CD14-positive monocyte (primary cell): ENCODE measurements around the gene ATP2C2. TPM values are rescaled to one million over a fixed set of nuclear protein-coding genes. Genes with fewer than 3 reads are reported as not detected.

Source experiments
- DNase-seq, 3 donors: peaks; one replicate each; pipeline ENCODE4 v3.0.0-alpha.2; 2011 to 2022
- H2AFZ ChIP-seq: 2 replicates; pipeline ENCODE4 v1.6.0; 2012; ENCODE audit warnings: mild to moderate bottlenecking, low read depth, low read length, inconsistent platforms; ENCODE audit not compliant: insufficient read depth, poor library complexity, severe bottlenecking
- H3K27ac ChIP-seq, 2 donors: 1 replicate in 1 of 2; 2 replicates in 1 of 2; pipeline ENCODE4 v1.5.1; 2012 to 2013; ENCODE audit warnings: low read length in 2 of 2, control low read depth in 1 of 2, inconsistent platforms in 1 of 2, low read depth in 1 of 2, mild to moderate bottlenecking in 1 of 2
- H3K27me3 ChIP-seq, 2 donors: one replicate each; pipeline versions ENCODE4 v1.6.0 to v1.6.1; 2011 to 2013; ENCODE audit warnings: low read length in 2 of 2; ENCODE audit not compliant: control insufficient read depth in 2 of 2, insufficient read depth in 2 of 2
- H3K36me3 ChIP-seq, 2 donors: replicated peaks in 1 of 2; 1 replicate in 1 of 2; 2 replicates in 1 of 2; pipeline versions ENCODE4 v1.5.1 to v1.6.1; 2012 to 2013; ENCODE audit warnings: low read length in 2 of 2, control low read depth in 1 of 2, inconsistent platforms in 1 of 2, mild to moderate bottlenecking in 1 of 2; ENCODE audit not compliant: insufficient read depth in 2 of 2, control insufficient read depth in 1 of 2
- H3K4me1 ChIP-seq, 2 donors: 1 replicate in 1 of 2; 2 replicates in 1 of 2; pipeline versions ENCODE4 v1.5.1 to v1.6.1; 2012 to 2013; ENCODE audit warnings: low read length in 2 of 2, control low read depth in 1 of 2, inconsistent platforms in 1 of 2, mild to moderate bottlenecking in 1 of 2, moderate library complexity in 1 of 2; ENCODE audit not compliant: insufficient read depth in 2 of 2, control insufficient read depth in 1 of 2
- H3K4me2 ChIP-seq: replicated peaks from 2 replicates; pipeline ENCODE3; 2012; ENCODE audit warnings: low read length, moderate library complexity, mild to moderate bottlenecking; ENCODE audit not compliant: poor library complexity, severe bottlenecking; ENCODE audit errors: extremely low read depth
- H3K4me3 ChIP-seq, 3 experiments: fragments of 200-600 bp in 1 of 3; sonication (generic) in 1 of 3; replicated peaks in 1 of 3; 1 replicate in 2 of 3; 2 replicates in 1 of 3; pipeline ENCODE4 v1.5.1; 2011 to 2013; ENCODE audit warnings: low read length in 3 of 3, mild to moderate bottlenecking in 3 of 3, control low read depth in 2 of 3, low read depth in 2 of 3, inconsistent platforms in 1 of 3, moderate library complexity in 1 of 3
- H3K79me2 ChIP-seq: 2 replicates; pipeline ENCODE4 v1.6.0; 2012; ENCODE audit warnings: mild to moderate bottlenecking, control low read depth, inconsistent platforms, low read length, moderate library complexity; ENCODE audit not compliant: insufficient read depth
- H3K9ac ChIP-seq: 2 replicates; pipeline ENCODE4 v1.6.0; 2017; ENCODE audit warnings: low read length, mild to moderate bottlenecking; ENCODE audit not compliant: insufficient read depth, poor library complexity, severe bottlenecking
- H3K9me3 ChIP-seq, 2 donors: replicated peaks in 1 of 2; 1 replicate in 1 of 2; 2 replicates in 1 of 2; pipeline versions ENCODE4 v1.5.1 to v1.6.1; 2012 to 2013; ENCODE audit warnings: low read length in 2 of 2, control low read depth in 1 of 2; ENCODE audit not compliant: control insufficient read depth in 1 of 2, insufficient read depth in 1 of 2
- H4K20me1 ChIP-seq: 2 replicates; pipeline ENCODE4 v1.6.0; 2012; ENCODE audit warnings: mild to moderate bottlenecking, low read length, control low read depth, moderate library complexity; ENCODE audit not compliant: insufficient read depth
- H3K27ac Mint-ChIP-seq, 7 donors: one replicate each; pipeline ENCODE4 v1.8.0; 2020; ENCODE audit warnings: mild to moderate bottlenecking in 7 of 7, mixed read lengths in 7 of 7, moderate library complexity in 6 of 7, inconsistent platforms in 2 of 7
- H3K27me3 Mint-ChIP-seq, 3 donors: one replicate each; pipeline ENCODE4 v1.8.0; 2021 to 2022; ENCODE audit warnings: low read depth in 3 of 3, mild to moderate bottlenecking in 3 of 3, mixed read lengths in 3 of 3, moderate library complexity in 3 of 3, inconsistent platforms in 1 of 3
- H3K36me3 Mint-ChIP-seq, 2 donors: one replicate each; pipeline ENCODE4 v1.8.0; 2020; ENCODE audit warnings: mixed read lengths in 2 of 2, inconsistent platforms in 1 of 2, mild to moderate bottlenecking in 1 of 2
- H3K4me1 Mint-ChIP-seq: one replicate; pipeline ENCODE4 v1.8.0; 2020; ENCODE audit warnings: mild to moderate bottlenecking, mixed read lengths
- H3K4me3 Mint-ChIP-seq, 2 donors: one replicate each; pipeline ENCODE4 v1.8.0; 2020; ENCODE audit warnings: mild to moderate bottlenecking in 2 of 2, mixed read lengths in 2 of 2, moderate library complexity in 1 of 2
- H3K9me3 Mint-ChIP-seq, 7 donors: one replicate each; pipeline ENCODE4 v1.8.0; 2020 to 2022; ENCODE audit warnings: mixed read lengths in 7 of 7, mild to moderate bottlenecking in 6 of 7, moderate library complexity in 6 of 7, inconsistent platforms in 2 of 7
- WGBS: methylation state at CpG from one replicate; pipeline ENCODE4 v1.1.5; 2013; ENCODE audit warnings: missing lambda C conversion rate; ENCODE audit not compliant: insufficient coverage; 5-methylcytosine and 5-hydroxymethylcytosine counted together
- intact Hi-C, 2 donors: fragments of 100-400 bp; cut with micrococcal nuclease; formaldehyde crosslinking; loops; one replicate each; pipeline versions ENCODE4 v1.15.0 to v1.15.1; 2023
- polyA plus RNA-seq, 3 donors: library from polyadenylated mRNA; depleted of rRNA in 1 of 3; unstranded in 2 of 3; stranded (reverse) in 1 of 3; fragments of 300-500 nt in 2 of 3; fragments of >200 nt in 1 of 3; fragmentation: Illumina TruSeq in 2 of 3; gene quantifications; 1 replicate in 2 of 3; 2 replicates in 1 of 3; pipeline ENCODE4 v1.2.3, GENCODE V29; 2012 to 2021
- TF ChIP-seq, protein P1 (sequence below): fragments of 200-600 bp; IDR thresholded peaks from one replicate; pipeline ENCODE4 v1.8.0; 2022; ENCODE audit warnings: antibody characterized with exemption, mild to moderate bottlenecking

Gene ATP2C2
- polyA plus RNA-seq, 3 donors = 0.05 TPM; not detected in 2

DNA sequence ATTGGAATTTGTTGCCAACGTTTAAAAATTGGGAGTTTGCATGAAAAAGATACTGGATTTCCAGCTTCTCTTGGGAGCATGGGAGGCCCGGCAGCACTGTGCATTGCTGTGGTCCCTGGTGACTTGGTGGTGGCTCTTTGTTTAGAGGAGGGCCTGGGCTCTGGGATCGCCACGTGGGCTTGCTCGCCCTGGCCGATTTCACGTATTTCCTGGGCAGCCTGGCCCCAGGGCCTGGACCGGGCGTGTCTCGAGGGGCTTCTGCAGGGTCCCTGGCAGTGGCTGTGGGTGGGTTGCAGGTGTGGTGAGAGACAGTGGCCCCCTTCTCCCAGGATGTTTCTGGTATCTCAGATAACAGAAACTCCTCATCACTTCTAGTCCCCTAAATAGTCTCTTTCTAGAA lies 67.9 kb downstream of the ATP2C2 start:
- no peaks in the 10 kb centered on the region for H3K79me2 ChIP-seq
- intact Hi-C loops = no loop called here
- no peaks in the 10 kb centered on the region for H4K20me1 ChIP-seq
- H3K36me3 ChIP-seq = no peaks in the 10 kb centered on the region
- no peak overlapping the region for H3K4me2 ChIP-seq
- H2AFZ ChIP-seq = no peak overlapping the region
- H3K36me3 Mint-ChIP-seq = no peaks in the 10 kb centered on the region
- H3K27me3 Mint-ChIP-seq = peaks cover 8 to 18% (median 9%) of the 10 kb centered on the region in 3 donors
- H3K4me3 ChIP-seq = no peak overlapping the region
- TF ChIP-seq, protein P1, sequence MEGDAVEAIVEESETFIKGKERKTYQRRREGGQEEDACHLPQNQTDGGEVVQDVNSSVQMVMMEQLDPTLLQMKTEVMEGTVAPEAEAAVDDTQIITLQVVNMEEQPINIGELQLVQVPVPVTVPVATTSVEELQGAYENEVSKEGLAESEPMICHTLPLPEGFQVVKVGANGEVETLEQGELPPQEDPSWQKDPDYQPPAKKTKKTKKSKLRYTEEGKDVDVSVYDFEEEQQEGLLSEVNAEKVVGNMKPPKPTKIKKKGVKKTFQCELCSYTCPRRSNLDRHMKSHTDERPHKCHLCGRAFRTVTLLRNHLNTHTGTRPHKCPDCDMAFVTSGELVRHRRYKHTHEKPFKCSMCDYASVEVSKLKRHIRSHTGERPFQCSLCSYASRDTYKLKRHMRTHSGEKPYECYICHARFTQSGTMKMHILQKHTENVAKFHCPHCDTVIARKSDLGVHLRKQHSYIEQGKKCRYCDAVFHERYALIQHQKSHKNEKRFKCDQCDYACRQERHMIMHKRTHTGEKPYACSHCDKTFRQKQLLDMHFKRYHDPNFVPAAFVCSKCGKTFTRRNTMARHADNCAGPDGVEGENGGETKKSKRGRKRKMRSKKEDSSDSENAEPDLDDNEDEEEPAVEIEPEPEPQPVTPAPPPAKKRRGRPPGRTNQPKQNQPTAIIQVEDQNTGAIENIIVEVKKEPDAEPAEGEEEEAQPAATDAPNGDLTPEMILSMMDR = no peak
- H3K9me3 ChIP-seq = no peaks in the 10 kb centered on the region
- H3K4me1 Mint-ChIP-seq = no peaks in the 10 kb centered on the region
- H3K4me1 ChIP-seq = no peaks in the 10 kb centered on the region
- no peak overlapping the region for H3K27ac Mint-ChIP-seq
- H3K4me3 Mint-ChIP-seq = no peak overlapping the region
- WGBS = 80% methylated on average over 3 of the region's 10 CpGs
- no peak overlapping the region for H3K27ac ChIP-seq
- H3K27me3 ChIP-seq = no peaks in the 10 kb centered on the region
- DNase-seq = no peak
- H3K9me3 Mint-ChIP-seq = peaks cover 0 to 2% (median 0%) of the 10 kb centered on the region in 7 donors
- no peak overlapping the region for H3K9ac ChIP-seq

DNA sequence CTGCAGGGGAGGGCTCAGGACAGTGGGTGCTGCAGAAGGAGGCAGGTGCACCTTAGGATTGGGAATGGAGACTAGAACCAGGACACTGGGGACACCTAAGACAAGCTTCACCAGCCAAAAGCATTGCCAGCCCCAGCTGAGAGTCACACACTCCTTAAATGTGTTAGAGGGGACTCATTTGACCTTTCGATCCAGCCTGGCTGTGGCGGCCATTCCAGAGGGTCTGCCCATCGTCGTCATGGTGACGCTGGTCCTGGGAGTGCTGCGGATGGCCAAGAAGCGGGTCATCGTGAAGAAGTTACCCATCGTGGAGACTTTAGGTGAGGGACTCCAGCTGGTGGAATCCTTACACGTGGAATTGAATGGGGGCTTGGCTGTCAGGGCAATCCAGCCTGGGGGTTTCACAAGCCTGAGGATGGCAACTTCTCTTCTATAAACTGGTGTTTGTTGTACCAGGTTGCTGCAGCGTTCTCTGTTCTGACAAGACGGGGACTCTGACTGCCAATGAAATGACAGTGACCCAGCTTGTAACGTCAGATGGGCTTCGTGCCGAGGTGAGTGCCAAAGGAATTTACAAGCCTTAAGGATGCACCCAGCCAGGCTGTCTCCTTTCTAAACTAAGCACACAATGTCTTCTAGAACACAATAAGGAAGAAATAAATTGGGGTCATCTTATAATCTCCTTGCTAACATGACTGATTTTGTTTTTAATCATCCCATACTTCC lies 70.8 kb downstream of the ATP2C2 start:
- H3K79me2 ChIP-seq = no peaks in the 10 kb centered on the region
- H3K27me3 ChIP-seq = peaks cover 0 to 12% of the 10 kb centered on the region in 2 donors
- Mint-ChIP-seq H3K4me1 (no peaks in the 10 kb centered on the region), H3K4me3 (no peak overlapping the region), H3K36me3 (no peaks in the 10 kb centered on the region), H3K27ac (no peak overlapping the region), H3K9me3 (peaks cover 0 to 2% (median 0%) of the 10 kb centered on the region in 7 donors), H3K27me3 (peaks cover 17 to 35% (median 30%) of the 10 kb centered on the region in 3 donors)
- no peak overlapping the region for H3K4me2 ChIP-seq
- no peak overlapping the region for H3K4me3 ChIP-seq
- intact Hi-C loops = no loop called here
- H4K20me1 ChIP-seq = no peaks in the 10 kb centered on the region
- 74% methylated on average over 13 of the region's 15 CpGs for WGBS
- no peak overlapping the region for H2AFZ ChIP-seq
- TF ChIP-seq, protein P1 = no peak
- H3K36me3 ChIP-seq = no peaks in the 10 kb centered on the region
- no peaks in the 10 kb centered on the region for H3K9me3 ChIP-seq
- no peaks in the 10 kb centered on the region for H3K4me1 ChIP-seq
- no peak overlapping the region for H3K27ac ChIP-seq
- no peak for DNase-seq
- H3K9ac ChIP-seq = no peak overlapping the region
